HG03469 (cell line): Measurements from ENCODE around the gene LRCOL1.

Source experiments
- ATAC-seq: cut with Tn5 transposase; IDR thresholded peaks from one replicate; pipeline ENCODE4 v1.9.1; 2021; ENCODE audit warnings: mild to moderate bottlenecking, moderate library complexity, moderate number of reproducible peaks; ENCODE audit not compliant: unreplicated experiment

LRCOL1 gene

DNA sequence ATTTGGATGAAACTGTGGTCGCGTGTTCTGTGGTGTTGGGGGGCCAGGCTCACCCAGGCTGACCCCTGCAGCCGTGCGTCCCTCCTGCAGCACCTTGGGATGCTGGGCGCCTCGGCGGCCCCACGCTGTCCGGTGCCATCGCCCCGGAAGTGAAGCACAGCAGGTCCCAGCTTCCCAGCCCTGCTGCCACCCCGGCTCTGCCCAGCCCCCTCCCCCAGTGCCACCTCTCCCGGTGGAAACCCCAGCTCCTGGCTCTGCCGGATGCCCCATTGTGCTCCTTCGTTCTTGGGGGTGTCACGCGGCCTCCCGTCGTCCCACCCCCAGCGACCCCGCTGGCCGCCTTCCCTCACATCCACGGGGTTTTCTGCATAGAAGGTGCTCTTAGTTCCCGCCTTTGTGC is 25.2 kb downstream of the LRCOL1 start:
- no peak for ATAC-seq

DNA sequence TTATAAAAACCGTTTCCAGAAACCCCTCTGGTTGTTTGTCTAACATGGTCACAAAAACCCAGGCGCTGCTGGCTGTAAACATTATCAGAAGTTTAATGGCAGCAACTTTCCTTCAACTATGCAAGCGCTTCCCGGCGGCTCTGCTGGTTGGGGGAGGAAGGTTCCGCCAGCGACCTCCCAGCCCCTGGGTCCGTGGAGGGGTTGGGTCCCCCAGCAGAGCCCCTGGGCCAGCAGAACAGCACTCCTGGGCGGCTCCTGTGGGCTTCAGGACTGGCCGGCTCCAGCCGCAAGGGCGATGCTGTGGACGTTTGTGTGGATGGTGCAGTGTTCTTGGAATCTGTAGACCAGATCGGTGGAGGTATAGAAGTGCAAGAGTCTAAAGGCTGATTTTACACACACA is 26.0 kb downstream of the LRCOL1 start:
- no peak for ATAC-seq

DNA sequence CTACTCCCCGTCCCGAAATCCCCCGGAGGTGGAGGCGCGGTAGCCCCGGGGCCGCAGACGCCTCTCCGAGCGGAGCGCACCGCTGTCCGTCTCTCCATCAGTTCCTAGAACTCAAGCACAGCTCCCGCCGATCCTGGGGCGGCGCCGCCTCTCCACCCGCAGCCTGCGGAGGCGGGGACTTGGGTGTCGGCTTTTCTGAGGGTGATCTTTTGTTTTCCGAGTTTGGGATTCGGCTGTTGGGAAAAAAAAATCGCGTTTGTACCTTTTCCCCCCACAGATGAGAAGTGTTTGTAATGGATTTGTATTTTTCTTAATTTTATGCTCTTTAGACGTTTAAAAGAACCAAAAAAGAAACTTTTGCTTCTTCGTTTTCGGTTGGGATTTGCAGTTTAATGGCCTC is 26.6 kb downstream of the LRCOL1 start:
- no peak for ATAC-seq

DNA sequence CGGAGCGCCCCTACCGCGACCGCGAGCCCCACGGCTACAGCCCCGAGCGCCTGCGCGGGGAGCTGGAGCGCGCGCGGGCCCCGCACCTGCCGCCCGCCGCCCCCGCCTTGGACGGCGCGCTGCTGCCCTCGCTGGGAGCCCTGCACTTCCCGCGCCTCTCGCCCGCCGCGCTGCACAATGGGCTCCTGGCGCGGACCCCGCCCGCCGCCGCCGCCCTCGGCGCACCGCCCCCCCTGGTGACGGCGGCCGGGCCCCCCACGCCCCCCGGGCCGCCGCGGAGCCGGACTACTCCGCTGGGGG is 27.0 kb downstream of the LRCOL1 start:
- no peak for ATAC-seq

DNA sequence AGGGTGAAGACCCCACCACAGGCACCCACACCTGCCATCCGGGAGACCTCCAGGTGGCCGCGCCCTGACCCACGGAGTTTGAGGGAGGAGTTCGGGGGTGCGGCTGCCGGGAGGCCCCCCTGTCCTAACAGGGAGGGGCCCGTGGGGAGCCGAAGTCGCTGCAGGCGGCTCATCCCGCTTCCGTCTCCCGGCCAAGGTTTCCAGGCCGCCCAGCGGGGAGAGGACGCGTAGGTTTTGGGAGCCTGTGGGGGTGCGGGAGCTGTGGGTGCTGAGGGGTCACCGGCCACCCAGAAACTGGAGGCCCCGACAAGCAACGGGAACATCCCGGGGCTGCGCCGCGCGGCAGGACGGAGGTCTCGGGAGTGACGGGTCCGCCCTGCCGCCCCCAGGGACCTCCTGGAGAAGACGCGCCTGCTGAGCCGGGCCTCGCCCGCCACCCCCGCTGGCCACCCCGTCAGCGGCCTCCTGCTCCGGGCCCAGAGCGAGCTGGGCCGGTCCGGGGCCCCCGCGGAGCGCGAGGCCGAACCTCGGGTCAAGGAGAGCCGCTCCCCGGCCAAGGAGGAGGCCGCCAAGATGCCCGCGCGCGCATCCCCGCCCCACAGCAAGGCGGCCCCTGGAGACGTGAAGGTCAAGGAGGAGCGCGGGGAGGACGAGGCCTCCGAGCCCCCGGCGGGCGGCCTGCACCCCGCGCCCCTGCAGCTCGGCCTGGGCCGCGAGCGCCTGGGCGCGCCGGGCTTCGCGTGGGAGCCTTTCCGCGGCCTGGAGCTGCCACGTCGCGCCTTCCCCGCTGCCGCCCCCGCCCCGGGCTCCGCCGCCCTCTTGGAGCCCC is 27.6 kb downstream of the LRCOL1 start:
- ATAC-seq: no peak

DNA sequence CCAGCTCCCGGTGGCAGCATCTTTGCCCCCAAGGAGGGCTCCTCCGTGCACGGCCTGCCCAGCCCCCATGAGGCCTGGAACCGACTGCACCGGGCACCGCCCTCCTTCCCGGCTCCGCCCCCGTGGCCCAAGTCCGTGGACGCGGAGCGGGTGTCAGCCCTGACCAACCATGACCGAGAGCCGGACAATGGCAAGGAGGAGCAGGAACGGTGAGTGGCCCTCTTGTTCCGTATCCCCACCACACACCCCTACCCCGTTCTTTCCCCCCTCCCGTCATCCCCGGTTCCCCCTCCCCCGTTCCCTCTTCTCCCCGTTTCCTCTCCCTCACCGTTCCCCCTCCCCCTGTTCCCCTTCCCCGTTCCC is 28.3 kb downstream of the LRCOL1 start:
- no peak for ATAC-seq

DNA sequence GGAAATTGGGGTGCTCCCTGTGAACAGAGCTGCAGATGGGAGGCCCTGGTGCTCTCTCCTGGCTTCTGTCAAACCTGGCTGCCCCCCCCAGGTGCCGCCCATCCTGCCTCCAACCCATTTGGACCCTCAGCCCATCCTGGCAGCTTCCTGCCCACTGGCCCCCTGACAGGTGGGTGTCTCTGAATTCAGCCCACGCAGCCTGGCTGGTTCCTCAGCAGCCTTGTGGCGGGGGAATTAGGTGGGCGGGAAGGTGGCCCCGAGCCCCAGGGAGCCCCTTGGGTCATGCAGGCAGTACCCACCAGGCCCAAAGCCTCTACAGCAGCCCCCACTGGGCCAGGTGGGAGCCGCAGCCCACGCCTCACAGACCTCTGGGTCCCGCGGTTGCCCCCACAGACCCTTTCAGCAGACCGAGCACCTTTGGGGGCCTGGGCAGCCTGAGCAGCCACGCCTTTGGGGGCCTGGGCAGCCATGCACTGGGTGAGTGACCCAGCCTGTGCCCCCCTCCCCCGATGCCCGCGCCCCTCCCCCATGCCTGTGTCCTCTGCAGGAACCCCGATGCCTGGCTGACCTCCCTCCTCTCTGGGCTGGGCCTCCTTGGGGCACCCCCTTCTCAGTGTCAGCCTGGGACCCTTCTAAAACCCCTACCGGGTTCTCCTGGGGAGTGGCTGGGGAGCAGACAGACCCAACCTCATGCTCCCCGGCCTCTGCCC is 28.9 kb downstream of the LRCOL1 start:
- no peak for ATAC-seq

DNA sequence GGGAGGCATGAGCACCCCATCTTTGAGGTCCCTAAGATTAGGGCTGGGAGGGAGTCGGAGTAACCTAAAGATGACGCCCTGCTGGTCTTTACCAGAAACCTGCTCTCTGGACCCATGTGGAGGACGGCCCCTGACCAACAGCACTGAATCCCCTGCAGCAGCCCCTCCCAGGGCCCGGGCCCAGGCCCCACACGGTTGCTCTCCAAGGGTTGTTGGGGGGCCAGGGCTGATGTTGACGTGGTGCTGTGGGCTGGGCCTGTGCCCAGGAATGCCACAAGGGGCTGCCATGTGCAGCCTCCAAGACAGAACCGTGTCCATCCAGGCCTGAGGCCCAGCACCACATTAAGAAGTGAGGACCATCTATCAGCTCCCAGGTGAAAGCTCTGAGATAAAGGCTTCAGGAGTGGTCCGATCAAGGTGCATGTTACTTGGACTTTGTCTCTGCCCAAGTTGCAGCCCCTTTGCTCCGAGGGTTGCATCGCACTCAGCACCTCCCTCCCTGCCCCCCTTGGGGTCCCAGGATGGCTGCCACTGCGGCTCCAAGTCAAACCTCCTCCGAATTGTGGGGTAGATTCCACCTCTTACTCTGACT is 29.6 kb downstream of the LRCOL1 start:
- ATAC-seq: no peak

DNA sequence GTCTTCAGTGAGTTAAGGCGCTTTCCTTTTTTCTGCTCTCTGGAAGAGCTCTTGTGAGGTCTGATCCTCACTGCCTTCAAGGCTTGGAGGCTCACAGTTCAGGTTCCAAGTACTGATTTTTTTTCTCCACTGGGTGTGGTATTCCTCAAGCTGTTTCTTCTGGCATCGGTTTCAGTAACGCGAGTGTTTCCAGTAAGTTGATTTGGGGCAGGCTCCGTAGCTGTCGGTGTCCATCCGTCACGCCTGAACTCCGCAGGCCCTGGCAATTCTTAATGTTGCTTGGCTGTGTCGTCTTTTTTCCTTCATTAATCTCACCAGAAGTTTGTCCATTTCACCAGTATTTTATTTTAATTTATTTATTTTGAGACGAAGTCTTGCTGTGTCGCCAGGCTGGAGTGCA is 30.6 kb downstream of the LRCOL1 start:
- ATAC-seq: no peak

DNA sequence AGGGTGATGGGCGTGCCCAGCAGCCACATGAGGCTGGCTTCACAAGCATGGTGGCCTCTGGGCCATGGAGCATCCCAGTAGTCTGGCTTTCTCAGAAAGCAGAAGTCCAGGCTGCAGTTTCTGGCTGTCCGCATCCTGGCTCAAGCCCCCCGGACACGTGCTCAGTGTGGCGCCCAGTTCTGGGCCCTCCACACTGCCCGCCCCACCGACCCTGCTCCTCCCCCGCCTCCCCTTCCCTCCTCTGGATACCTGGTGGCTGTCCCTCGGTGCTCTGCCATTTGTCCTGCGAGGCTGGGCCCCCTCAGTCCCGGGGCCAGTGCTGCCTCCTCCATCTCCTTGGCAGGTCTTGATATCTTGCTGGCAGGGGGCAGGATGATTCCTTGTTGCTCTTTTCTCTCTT is 31.6 kb downstream of the LRCOL1 start:
- no peak for ATAC-seq

DNA sequence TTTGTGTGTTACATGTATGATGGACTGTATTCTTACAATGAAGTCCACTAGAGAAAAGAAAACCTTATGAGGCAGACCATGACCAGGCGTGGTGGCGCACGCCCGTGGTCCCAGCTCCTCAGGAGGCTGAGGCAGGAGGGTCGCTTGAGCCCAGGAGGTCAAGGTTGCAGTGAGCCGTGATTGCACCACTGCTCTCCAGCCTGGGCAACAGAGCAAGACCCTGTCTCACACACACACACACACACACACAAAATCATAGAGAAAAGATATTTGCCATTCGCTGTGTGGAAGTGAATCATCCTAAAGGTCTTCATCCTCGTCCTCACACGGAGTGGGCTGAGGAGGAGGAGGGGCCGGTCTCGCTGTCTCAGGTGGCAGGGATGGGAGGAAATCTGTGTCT is 32.3 kb downstream of the LRCOL1 start:
- ATAC-seq: no peak

DNA sequence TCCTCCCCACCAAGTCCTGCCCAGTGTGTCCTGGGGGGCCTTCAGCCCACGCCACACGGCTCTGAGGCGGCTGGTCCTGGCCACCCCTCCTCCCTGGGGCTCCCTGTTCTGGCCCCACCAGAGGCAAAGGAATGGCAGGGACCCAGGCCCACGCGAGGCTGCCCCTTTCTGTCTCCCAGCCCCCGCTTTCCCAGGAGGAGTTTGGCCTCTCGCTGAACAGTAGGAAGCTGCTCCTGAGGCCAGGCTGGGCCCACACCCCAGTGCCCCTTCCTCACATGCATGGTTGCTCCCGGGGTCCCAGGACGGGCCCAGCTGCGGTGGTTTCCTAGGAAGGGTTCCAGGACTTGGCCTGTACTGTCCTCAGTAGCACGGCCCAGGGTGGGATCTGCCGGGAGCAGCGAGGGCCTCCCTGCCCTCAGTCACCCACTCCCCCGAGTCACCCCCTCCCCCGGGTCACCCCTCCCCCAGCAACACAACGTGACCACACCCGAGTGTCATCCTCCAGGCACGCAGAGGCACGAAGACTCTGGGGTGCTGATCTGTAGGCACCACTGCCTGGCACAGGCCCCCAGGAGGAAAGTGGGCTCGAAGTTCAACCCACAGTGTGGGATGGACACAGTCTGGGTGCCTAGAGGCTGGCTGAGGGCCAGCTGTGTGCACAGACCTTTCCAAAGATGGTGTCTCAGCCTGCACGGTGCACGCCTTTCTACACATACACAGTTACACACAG is 33.0 kb downstream of the LRCOL1 start:
- ATAC-seq: no peak

DNA sequence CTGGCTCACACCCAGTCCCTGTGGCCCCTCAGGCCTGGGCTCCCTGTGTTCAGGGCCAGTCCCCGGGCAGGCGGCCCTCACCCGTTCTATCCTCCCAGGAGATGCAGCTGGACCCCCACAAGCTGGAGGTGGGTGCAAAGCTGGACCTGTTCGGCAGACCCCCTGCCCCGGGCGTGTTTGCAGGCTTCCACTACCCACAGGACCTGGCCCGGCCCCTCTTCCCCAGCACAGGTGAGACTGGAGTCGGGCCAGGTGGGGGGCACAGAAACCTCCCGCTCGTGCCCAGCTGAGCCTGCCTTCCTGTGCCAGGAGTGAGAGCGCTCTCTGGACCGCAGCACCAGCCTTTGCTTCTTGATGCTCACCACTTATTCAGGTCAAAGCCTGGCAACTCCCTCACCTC is 33.7 kb downstream of the LRCOL1 start:
- ATAC-seq: no peak

DNA sequence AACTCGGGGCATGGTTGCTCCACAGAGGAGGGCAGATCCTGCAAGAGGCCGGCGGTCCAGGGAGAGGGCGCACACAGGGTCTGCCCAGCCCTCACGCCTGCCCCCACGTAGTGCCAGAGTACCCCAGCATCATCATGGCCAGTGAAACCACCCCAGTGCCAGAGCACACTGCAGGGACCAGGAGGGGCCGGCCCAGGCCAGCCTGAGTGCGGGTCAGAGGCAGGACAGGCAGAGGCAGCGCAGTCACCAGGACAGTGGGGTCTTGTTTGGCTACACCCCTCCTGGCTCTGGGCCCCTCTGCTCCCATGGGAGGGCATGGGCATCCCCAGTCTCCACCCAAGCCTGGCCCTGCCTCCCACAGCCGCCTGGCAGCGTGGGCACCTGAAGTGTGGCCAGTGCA is 34.7 kb downstream of the LRCOL1 start:
- no peak for ATAC-seq

DNA sequence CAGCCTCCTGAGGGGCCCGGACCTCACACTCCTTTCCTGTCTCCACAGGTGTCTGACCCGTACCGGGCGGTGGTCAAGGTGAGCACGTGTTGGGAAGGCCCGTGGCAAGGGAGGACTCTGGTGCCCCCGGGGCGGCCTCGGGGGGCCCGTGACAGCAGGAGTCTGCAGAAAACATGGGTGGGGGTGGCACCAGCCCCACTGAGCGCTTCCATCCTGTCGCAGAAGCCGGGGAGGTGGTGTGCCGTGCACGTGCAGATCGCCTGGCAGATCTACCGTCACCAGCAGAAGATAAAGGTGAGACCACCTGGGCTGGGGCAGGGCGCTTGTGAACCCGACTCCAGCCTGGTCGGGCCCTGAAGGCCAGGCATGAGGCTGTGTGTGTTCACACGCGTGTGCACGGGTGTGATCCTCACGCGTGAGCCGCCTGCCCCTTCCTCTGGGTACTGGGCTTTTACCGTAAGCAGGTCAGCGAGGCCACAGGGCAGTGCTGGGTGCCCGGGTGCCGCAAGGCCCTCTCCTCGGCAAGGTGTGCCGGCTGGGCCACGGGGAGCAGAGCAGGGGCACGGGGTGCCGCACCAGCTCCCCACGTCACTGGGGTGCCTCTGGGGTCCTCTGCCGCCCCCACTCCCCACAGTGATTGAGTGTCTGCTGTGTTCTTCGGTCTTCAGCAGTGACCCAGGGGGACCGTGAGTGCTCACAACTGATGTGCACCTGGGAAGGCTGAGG is 35.9 kb downstream of the LRCOL1 start:
- ATAC-seq: no peak

DNA sequence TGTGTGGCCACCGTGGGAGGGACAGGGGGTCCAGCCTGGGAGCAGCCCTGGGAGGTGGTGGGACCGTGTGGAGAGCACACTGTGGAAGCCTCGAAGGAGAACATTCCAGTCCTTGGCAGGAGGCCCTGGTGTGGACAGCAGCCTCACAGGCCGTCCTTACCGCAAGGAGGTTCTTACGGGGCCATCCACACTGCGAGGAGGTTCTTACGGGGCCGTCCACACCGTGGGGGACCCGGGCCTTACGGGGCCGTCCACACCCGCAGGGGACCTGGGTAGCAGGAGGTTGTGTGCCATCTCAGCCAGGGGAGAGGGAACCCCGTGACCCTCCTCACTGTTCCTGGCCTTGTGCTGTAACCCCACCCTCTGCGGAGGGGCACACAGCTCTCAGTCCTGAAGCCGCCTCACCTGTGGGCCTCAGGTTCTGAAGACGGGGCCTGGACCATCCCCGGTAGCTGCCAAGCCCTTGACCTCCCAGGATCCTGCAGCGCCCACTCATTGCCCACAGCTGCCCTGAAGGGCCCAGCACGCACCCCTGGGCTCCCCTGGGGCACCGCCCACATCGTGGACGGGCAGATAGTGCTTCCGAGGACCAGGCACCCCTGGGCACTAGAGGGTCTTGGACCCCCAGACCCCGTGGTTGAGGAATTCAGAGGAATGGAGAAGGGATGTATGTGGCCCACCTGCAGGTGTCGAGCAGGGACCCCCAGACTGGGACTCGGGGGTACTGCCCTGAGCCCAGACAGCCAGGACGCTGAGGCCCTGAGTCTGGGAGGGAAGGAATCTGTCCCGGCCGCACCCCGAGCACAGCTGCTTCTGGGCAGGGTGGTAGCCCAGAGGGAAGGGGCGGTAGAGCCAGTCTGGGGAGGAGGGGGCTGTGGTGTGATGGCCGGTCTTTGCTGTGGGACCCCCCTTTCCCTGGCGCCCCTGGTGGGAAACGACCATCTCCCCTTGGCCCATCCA is 37.3 kb downstream of the LRCOL1 start:
- ATAC-seq: no peak

DNA sequence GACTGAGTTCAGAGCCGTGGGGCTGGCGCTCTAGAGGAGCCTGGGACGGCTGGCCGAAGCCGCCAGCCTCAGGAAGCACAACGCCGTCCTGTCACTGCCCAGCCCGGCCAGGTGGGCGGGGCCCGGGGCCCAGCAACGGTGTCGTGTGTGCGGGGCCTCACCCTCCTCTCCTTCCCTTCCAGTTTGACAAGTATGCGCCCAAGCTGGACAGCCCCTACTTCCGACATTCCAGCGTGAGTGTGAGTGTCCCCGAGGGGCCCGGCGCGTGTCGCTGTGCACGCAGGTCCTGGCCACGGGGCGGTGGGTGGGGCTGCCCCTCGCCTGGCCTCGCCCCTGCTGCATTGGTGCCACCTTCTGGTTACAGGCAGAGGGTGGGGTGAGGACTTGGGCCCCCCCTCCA is 38.3 kb downstream of the LRCOL1 start:
- no peak for ATAC-seq

DNA sequence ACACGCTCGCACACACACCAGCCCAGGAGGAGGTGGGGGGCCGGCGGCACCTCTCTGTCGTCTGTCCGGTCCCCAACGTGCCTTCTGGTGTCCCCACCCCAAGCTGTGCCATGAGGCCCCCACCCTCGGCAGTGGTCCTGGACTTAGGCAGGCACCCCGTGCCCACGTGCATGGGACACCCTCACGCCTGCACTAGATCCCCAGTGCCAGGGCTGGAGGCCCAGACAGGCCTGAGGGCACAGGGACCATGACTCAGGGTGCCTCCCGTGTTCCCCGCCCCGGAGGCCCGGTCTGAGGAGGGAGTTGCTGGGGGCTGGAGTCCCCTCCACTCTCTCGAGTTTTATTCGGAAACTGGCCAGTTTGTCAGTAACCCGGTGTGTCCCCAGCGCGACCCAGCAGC is 38.8 kb downstream of the LRCOL1 start:
- ATAC-seq: no peak

DNA sequence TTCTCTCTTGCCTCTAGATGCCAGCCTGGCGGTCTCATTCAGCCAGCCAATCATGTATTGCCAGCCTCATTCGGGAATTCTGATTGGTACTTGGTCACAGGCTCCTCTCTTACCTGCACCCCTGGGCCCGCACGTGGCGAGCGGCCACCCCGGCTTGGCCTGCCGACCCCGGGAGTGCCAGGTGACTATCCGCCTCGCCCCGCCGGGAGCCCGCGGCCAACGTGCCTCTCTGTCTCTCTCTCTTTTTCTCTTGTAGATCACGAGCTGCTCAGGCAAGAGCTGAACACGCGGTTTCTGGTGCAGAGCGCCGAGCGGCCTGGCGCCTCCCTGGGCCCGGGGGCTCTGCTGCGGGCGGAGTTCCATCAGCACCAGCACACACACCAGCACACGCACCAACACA is 39.3 kb downstream of the LRCOL1 start:
- no peak for ATAC-seq

DNA sequence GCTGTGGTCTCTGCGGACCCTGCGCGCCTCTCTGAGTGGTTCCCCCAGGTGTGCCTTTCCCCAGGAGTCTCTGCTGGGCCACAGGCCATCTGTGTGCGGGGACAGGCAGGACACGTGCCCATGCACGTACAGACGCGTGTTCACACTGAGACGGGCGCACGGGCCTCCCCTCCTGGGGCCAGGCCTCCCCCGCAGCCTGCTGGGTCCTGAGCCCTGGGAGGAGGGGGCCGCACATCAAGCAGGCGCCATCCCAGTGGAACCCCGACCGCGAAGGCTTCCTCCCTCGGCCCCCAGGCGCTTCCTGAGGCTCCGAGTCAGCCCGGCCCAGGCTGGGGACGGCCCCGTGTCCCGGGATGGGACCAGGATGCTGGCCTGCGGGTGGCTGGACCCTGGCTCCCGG is 39.7 kb downstream of the LRCOL1 start:
- no peak for ATAC-seq
